BLaER1 treated with 17β-estradiol and CSF1 and Interleukin-3, amounts not matched to agents 10 nM and 100 nM (cell line): ENCODE data around the gene TBX10.

Source experiments
- H3K27ac ChIP-seq, 11 experiments: shearing (Covaris generic); formaldehyde crosslinking; 2 replicates each; pipeline ENCODE4 v1.8.1; 2022
- H3K27me3 ChIP-seq, 11 experiments: shearing (Covaris generic); formaldehyde crosslinking; 2 replicates each; pipeline ENCODE4 v1.8.1; 2022
- H3K36me3 ChIP-seq, 11 experiments: shearing (Covaris generic); formaldehyde crosslinking; 2 replicates each; pipeline ENCODE4 v1.8.1; 2022
- H3K4me1 ChIP-seq, 10 experiments: shearing (Covaris generic); formaldehyde crosslinking; 2 replicates each; pipeline ENCODE4 v1.8.1; 2022
- H3K4me2 ChIP-seq, 11 experiments: shearing (Covaris generic); formaldehyde crosslinking; 2 replicates each; pipeline ENCODE4 v1.8.1; 2022
- H3K4me3 ChIP-seq, 10 experiments: shearing (Covaris generic); formaldehyde crosslinking; 2 replicates each; pipeline ENCODE4 v1.8.1; 2022
- H3K9ac ChIP-seq, 11 experiments: shearing (Covaris generic); formaldehyde crosslinking; 2 replicates each; pipeline ENCODE4 v1.8.1; 2022
- H3K9me3 ChIP-seq, 11 experiments: shearing (Covaris generic); formaldehyde crosslinking; replicated peaks in 1 of 11; 2 replicates each; pipeline ENCODE4 v1.8.1; 2022
- H4K20me1 ChIP-seq, 11 experiments: shearing (Covaris generic); formaldehyde crosslinking; 2 replicates each; pipeline ENCODE4 v1.8.1; 2022
- Cebpa-rat ChIP-seq, 11 experiments: shearing (Covaris generic); IDR thresholded peaks; 2 replicates each; pipeline ENCODE4 v1.8.1; 2022

Gene TBX10

DNA sequence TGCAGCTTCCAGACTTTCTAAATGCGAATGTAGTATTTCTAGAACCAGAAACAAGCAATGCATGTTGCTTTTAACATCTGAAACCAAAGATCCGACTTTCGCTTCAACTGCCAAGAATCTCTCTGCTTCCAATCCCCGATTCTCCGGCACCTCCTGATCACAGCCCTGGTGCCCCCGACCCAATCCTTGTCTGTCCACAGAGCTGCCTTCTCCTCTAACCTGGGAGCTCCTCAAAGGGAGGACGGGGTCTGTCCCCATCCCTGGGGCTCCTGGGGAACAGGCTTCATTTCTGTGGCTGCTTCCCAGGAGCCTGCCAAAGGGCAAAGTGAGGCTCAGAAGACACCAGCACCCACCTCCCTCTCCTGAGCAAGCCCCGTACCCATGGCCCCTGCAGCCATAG, 34.3 kb upstream of the TBX10 start:
- H3K36me3 ChIP-seq, result no peaks in the 10 kb centered on the region
- no peak overlapping the region for H3K9ac ChIP-seq
- H3K4me1 ChIP-seq, result peaks cover 0 to 29% (median 13%) of the 10 kb centered on the region in 10 experiments; a peak in 15 of 20 replicates
- H4K20me1 ChIP-seq, result 0 out of 22 replicates have a peak, but pooled peaks cover 0 to 6% (median 0%) of the 10 kb centered on the region in 11 experiments
- peaks cover 11 to 18% (median 15%) of the 10 kb centered on the region in 11 experiments; a peak in 20 of 22 replicates for H3K9me3 ChIP-seq
- no peak for TF ChIP-seq Cebpa-rat (IDR thresholded peaks at IDR 0.05)
- H3K4me3 ChIP-seq, result no peak overlapping the region
- no peak overlapping the region for H3K27ac ChIP-seq
- no peak overlapping the region for H3K4me2 ChIP-seq
- no peaks in the 10 kb centered on the region; a peak in 1 of 22 replicates for H3K27me3 ChIP-seq

- Histone ChIP-seq H3K27ac (no peak overlapping the region), H3K9ac (no peak overlapping the region), H3K4me3 (no peak overlapping the region), H3K9me3 (peaks cover 11 to 18% (median 15%) of the 10 kb centered on the region in 11 experiments; a peak in 20 of 22 replicates), H3K36me3 (no peaks in the 10 kb centered on the region), H3K4me1 (peaks cover 0 to 34% (median 18%) of the 10 kb centered on the region in 10 experiments; a peak in 15 of 20 replicates), H4K20me1 (0 out of 22 replicates have a peak, but pooled peaks cover 0 to 6% (median 0%) of the 10 kb centered on the region in 11 experiments), H3K4me2 (no peak overlapping the region), H3K27me3 (no peaks in the 10 kb centered on the region; a peak in 1 of 22 replicates)
- no peak for TF ChIP-seq Cebpa-rat (IDR thresholded peaks at IDR 0.05)
Observed at GRCh38 chr11:67673358-67673757, 33.8 kb upstream of the TBX10 start.

- Histone ChIP-seq H3K36me3 (no peaks in the 10 kb centered on the region), H3K9me3 (peaks cover 8 to 13% (median 11%) of the 10 kb centered on the region in 11 experiments; a peak in 19 of 22 replicates), H3K9ac (no peak overlapping the region), H3K4me2 (peak overlapping the region in 5 of 11 experiments; percentile 13 to 48 (median 34); a peak in 8 of 22 replicates), H4K20me1 (peaks cover 0 to 22% (median 0%) of the 10 kb centered on the region in 11 experiments; a peak in 7 of 22 replicates), H3K27ac (no peak overlapping the region), H3K4me1 (peaks cover 9 to 56% (median 40%) of the 10 kb centered on the region in 10 experiments; a peak in 19 of 20 replicates), H3K27me3 (peaks cover 0 to 16% (median 0%) of the 10 kb centered on the region in 11 experiments; a peak in 5 of 22 replicates), H3K4me3 (no peak overlapping the region)
- TF ChIP-seq Cebpa-rat (IDR thresholded peaks at IDR 0.05), result no peak
Observed at GRCh38 chr11:67671211-67671520, 31.6 kb upstream of the TBX10 start.

DNA sequence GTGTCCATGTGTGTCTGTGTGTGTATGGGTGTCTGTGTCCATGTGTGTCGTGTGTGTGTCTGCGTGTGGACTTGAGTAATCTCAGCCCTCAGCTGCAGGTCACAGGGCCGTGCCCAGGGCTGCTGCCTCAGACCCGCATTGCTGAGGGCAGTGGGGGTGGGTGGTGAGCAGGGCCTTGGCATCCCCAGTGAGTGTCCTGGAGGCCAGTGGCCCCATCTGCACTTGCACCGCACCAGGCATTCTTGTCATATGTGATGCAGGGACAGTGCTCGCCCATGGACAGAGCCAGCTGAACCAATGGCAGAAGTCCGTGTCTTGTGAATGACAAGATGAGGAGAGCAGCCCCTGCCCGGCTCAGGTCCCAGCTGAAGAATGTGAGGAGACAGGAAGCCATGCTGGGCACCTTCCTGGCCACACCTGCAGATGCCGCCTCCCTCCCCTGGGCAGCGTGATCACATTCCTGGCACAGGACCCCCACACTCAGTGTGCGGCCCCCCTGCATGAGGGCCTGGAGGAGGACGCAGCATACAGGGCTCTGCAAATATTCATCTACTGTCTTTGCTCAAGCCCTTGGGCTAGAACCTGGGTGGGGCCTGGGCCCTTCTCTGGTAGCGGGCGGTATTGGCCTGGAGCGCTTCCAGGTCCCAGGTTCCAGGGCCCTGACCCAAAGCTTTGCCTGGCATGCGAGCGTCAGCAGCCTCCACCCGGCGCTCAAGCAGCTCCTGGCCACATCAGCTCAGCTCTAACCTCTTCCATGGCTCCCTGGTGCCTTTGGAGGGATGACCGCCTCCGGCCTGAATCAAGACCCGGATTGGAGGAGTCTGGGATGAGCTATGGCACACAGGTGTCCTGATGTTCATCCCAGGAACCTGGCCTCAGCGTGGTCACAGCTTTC, 31.0 kb upstream of the TBX10 start:
- Histone ChIP-seq H3K27ac (no peak overlapping the region), H3K27me3 (peaks cover 0 to 16% (median 0%) of the 10 kb centered on the region in 11 experiments; a peak in 5 of 22 replicates), H3K9me3 (peaks cover 2 to 7% (median 5%) of the 10 kb centered on the region in 11 experiments; a peak in 15 of 22 replicates), H4K20me1 (peaks cover 0 to 24% (median 0%) of the 10 kb centered on the region in 11 experiments; a peak in 7 of 22 replicates), H3K36me3 (no peaks in the 10 kb centered on the region), H3K4me3 (no peak overlapping the region), H3K4me2 (peak overlapping the region in 7 of 11 experiments; percentile 4 to 48 (median 20); a peak in 10 of 22 replicates), H3K4me1 (peaks cover 9 to 59% (median 43%) of the 10 kb centered on the region in 10 experiments; a peak in 19 of 20 replicates), H3K9ac (no peak overlapping the region)
- TF ChIP-seq Cebpa-rat (IDR thresholded peaks at IDR 0.05), result no peak

DNA sequence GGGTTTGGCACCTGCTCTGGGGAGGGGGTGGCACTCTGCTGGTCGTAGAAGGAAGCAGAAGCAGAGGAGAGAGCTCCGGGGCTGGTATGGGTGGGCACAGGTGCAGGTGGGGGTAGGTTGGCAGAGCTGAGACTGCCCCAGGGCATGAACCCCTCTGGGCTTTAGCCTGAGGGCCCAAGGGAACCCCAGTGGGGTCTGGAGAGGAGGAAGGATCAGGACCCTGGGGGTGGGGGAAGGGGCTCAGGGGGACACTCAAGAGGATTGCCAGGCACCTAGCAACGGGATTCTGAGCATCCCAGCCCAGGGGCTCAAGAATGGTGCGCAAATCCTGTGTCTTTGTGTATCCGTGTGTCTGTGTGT, 28.6 kb upstream of the TBX10 start:
- Histone ChIP-seq H3K9ac (no peak overlapping the region), H4K20me1 (peaks cover 0 to 24% (median 0%) of the 10 kb centered on the region in 11 experiments; a peak in 7 of 22 replicates), H3K4me1 (peaks cover 9 to 53% (median 43%) of the 10 kb centered on the region in 10 experiments; a peak in 19 of 20 replicates), H3K4me3 (no peak overlapping the region), H3K36me3 (no peaks in the 10 kb centered on the region), H3K4me2 (peak overlapping the region in 10 of 11 experiments; percentile 13 to 95 (median 84); a peak in 18 of 22 replicates), H3K27me3 (peaks cover 0 to 16% (median 0%) of the 10 kb centered on the region in 11 experiments; a peak in 5 of 22 replicates), H3K27ac (no peak overlapping the region), H3K9me3 (no peaks in the 10 kb centered on the region)
- TF ChIP-seq Cebpa-rat (IDR thresholded peaks at IDR 0.05), result no peak

DNA sequence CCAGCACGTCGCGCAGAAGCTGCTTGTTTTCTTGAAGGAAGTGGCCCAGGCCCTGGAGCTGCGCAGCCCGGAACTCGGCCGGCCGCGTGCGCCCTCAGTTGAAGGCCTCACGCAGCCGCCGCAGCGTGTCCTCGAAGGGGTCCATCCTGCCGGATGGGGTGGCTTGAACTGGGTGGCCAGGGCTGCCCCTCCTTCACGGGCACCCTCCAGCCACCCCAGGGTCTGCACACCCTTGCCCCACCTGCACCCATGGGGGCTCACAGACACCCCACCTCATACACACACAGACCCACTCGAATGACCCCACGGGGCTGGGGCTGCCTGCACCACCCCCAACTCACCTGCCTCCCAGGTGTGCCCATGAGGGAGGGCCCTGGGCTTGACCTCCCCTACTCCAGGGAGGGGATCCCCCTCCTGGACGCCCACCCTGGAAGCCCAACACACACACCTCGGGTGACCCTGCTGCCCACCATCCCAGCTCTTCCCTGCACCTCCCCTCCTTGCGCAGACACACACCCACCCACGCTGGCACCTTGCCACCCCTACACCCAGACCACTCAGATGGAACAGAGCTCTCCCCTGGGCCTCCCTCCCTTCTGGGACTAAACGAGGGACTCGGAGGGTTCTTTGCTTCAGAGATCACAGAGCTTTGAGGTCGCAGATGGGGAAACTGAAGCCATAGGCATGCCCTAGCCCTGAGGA, 28.1 kb upstream of the TBX10 start:
- 0 out of 22 replicates have a peak, but pooled peaks of 2 of the 11 experiments have one; percentile 31 to 52 for TF ChIP-seq Cebpa-rat (IDR thresholded peaks at IDR 0.05)
- Histone ChIP-seq H3K9ac (peak overlapping the region in 3 of 11 experiments; percentile 25 to 47 (median 40); a peak in 4 of 22 replicates), H3K9me3 (no peaks in the 10 kb centered on the region), H3K4me2 (peak overlapping the region; percentile 0 to 95 (median 83); a peak in 20 of 22 replicates), H3K27ac (peak overlapping the region in 7 of 11 experiments; percentile 1 to 62 (median 43); a peak in 10 of 22 replicates), H3K36me3 (no peaks in the 10 kb centered on the region), H3K27me3 (peaks cover 0 to 16% (median 0%) of the 10 kb centered on the region in 11 experiments; a peak in 5 of 22 replicates), H4K20me1 (peaks cover 0 to 24% (median 0%) of the 10 kb centered on the region in 11 experiments; a peak in 8 of 22 replicates), H3K4me1 (peaks cover 9 to 53% (median 43%) of the 10 kb centered on the region in 10 experiments; a peak in 19 of 20 replicates), H3K4me3 (no peak overlapping the region)

GRCh38 chr11:67666676-67667489, 27.3 kb upstream of the TBX10 start:
- Histone ChIP-seq H3K4me3 (no peak overlapping the region), H3K4me1 (peaks cover 9 to 53% (median 43%) of the 10 kb centered on the region in 10 experiments; a peak in 19 of 20 replicates), H3K4me2 (peak overlapping the region; percentile 26 to 95 (median 83); a peak in 21 of 22 replicates), H4K20me1 (peaks cover 0 to 24% (median 0%) of the 10 kb centered on the region in 11 experiments; a peak in 8 of 22 replicates), H3K9me3 (no peaks in the 10 kb centered on the region), H3K27ac (peak overlapping the region in 7 of 11 experiments; percentile 1 to 62 (median 43); a peak in 10 of 22 replicates), H3K9ac (peak overlapping the region in 3 of 11 experiments; percentile 25 to 47 (median 40); a peak in 4 of 22 replicates), H3K36me3 (no peaks in the 10 kb centered on the region), H3K27me3 (peaks cover 0 to 16% (median 0%) of the 10 kb centered on the region in 11 experiments; a peak in 5 of 22 replicates)
- TF ChIP-seq Cebpa-rat (IDR thresholded peaks at IDR 0.05), result no peak
